HAP-1 (cell line): Measurements from ENCODE around the gene TBXAS1.

Experiments
- DNase-seq, 2 experiments: peaks; one replicate each; pipeline ENCODE4 v3.0.0-alpha.2; 2016 to 2020; ENCODE audit warnings: low spot score in 2 of 2
- H3K27me3 ChIP-seq: fragments of 250-450 bp; sonication (Bioruptor Pico); 2 replicates; pipeline ENCODE4 v1.5.1; 2020; ENCODE audit warnings: low read depth, mild to moderate bottlenecking, moderate library complexity
- H3K36me3 ChIP-seq: fragments of 250-450 bp; sonication (Bioruptor Pico); replicated peaks from 2 replicates; pipeline ENCODE4 v1.5.1; 2020; ENCODE audit warnings: mild to moderate bottlenecking
- H3K4me1 ChIP-seq: fragments of 250-450 bp; sonication (Bioruptor Pico); 2 replicates; pipeline ENCODE4 v1.5.1; 2020; ENCODE audit warnings: mild to moderate bottlenecking
- H3K4me3 ChIP-seq: fragments of 250-450 bp; sonication (Bioruptor Pico); 2 replicates; pipeline ENCODE4 v1.5.1; 2020; ENCODE audit warnings: mild to moderate bottlenecking, moderate library complexity
- H3K9me3 ChIP-seq: fragments of 250-450 bp; sonication (Bioruptor Pico); 2 replicates; pipeline ENCODE4 v1.5.1; 2020; ENCODE audit warnings: mild to moderate bottlenecking, moderate library complexity
- in situ Hi-C: fragments of 300-500 bp; cut with MboI; formaldehyde crosslinking; loops from 3 replicates; pipeline ENCODE4 v1.14.3; 2020; ENCODE audit warnings: low sequenced_read_pairs, inconsistent platforms, mixed read lengths

The TBXAS1 gene

GRCh38 chr7:140048989-140049338 lies 219.9 kb downstream of the TBXAS1 start:
- DNase-seq = no peak
- Histone ChIP-seq H3K36me3 (no peaks in the 10 kb centered on the region), H3K9me3 (no peaks in the 10 kb centered on the region), H3K4me3 (no peak overlapping the region), H3K4me1 (no peaks in the 10 kb centered on the region), H3K27me3 (no peaks in the 10 kb centered on the region)
- in situ Hi-C loops = no loop called here

- Histone ChIP-seq H3K27me3 (no peaks in the 10 kb centered on the region), H3K4me1 (no peaks in the 10 kb centered on the region), H3K36me3 (no peaks in the 10 kb centered on the region), H3K4me3 (no peak overlapping the region), H3K9me3 (no peaks in the 10 kb centered on the region)
- in situ Hi-C loops = no loop called here
- no peak for DNase-seq
These were observed 220.4 kb downstream of the TBXAS1 start for GRCh38 chr7:140049339-140050024.

GRCh38 chr7:140050100-140050499 lies 221.0 kb downstream of the TBXAS1 start:
- Histone ChIP-seq H3K4me3 (no peak overlapping the region), H3K36me3 (no peaks in the 10 kb centered on the region), H3K27me3 (no peaks in the 10 kb centered on the region), H3K9me3 (no peaks in the 10 kb centered on the region), H3K4me1 (no peaks in the 10 kb centered on the region)
- DNase-seq = no peak
- in situ Hi-C loops = no loop called here

- H3K4me1 ChIP-seq = no peaks in the 10 kb centered on the region
- in situ Hi-C loops = no loop called here
These were observed 222.8 kb downstream of the TBXAS1 start for GRCh38 chr7:140051820-140052219.

GRCh38 chr7:140053812-140054539 lies 224.9 kb downstream of the TBXAS1 start:
- no peaks in the 10 kb centered on the region for H3K9me3 ChIP-seq
- H3K4me3 ChIP-seq = no peak overlapping the region
- no peak for DNase-seq
- no peaks in the 10 kb centered on the region for H3K4me1 ChIP-seq
- H3K27me3 ChIP-seq = no peaks in the 10 kb centered on the region
- in situ Hi-C loops = no loop called here
- H3K36me3 ChIP-seq = no peaks in the 10 kb centered on the region

More at GRCh38 chr7:140051820-140052219, 222.8 kb downstream of the TBXAS1 start:
- no peaks in the 10 kb centered on the region for H3K36me3 ChIP-seq
- no peaks in the 10 kb centered on the region for H3K9me3 ChIP-seq
- H3K27me3 ChIP-seq = no peaks in the 10 kb centered on the region
- H3K4me3 ChIP-seq = no peak overlapping the region
- no peak for DNase-seq

- DNase-seq = no peak
- no peaks in the 10 kb centered on the region for H3K27me3 ChIP-seq
- no peak overlapping the region for H3K4me3 ChIP-seq
- no peaks in the 10 kb centered on the region for H3K36me3 ChIP-seq
- no peaks in the 10 kb centered on the region for H3K9me3 ChIP-seq
- H3K4me1 ChIP-seq = no peaks in the 10 kb centered on the region
- in situ Hi-C loops = no loop called here
These were observed 225.7 kb downstream of the TBXAS1 start for GRCh38 chr7:140054751-140055150.

GRCh38 chr7:140055833-140056232 lies 226.8 kb downstream of the TBXAS1 start:
- Histone ChIP-seq H3K27me3 (no peaks in the 10 kb centered on the region), H3K4me3 (no peak overlapping the region), H3K4me1 (no peaks in the 10 kb centered on the region), H3K9me3 (no peaks in the 10 kb centered on the region), H3K36me3 (no peaks in the 10 kb centered on the region)
- in situ Hi-C loops = no loop called here
- no peak for DNase-seq

- no peak overlapping the region for H3K4me3 ChIP-seq
- no peaks in the 10 kb centered on the region for H3K36me3 ChIP-seq
- no peaks in the 10 kb centered on the region for H3K9me3 ChIP-seq
- in situ Hi-C loops = no loop called here
- H3K4me1 ChIP-seq = no peaks in the 10 kb centered on the region
- DNase-seq = no peak
- no peaks in the 10 kb centered on the region for H3K27me3 ChIP-seq
These were observed 227.5 kb downstream of the TBXAS1 start for GRCh38 chr7:140056431-140057142.

GRCh38 chr7:140057143-140057535 lies 228.1 kb downstream of the TBXAS1 start:
- no peaks in the 10 kb centered on the region for H3K27me3 ChIP-seq
- DNase-seq = no peak
- H3K36me3 ChIP-seq = no peaks in the 10 kb centered on the region
- H3K9me3 ChIP-seq = no peaks in the 10 kb centered on the region
- no peak overlapping the region for H3K4me3 ChIP-seq
- in situ Hi-C loops = no loop called here
- no peaks in the 10 kb centered on the region for H3K4me1 ChIP-seq

GRCh38 chr7:140058517-140058916 lies 229.5 kb downstream of the TBXAS1 start:
- Histone ChIP-seq H3K4me1 (no peaks in the 10 kb centered on the region), H3K27me3 (no peaks in the 10 kb centered on the region), H3K4me3 (no peak overlapping the region), H3K9me3 (no peaks in the 10 kb centered on the region), H3K36me3 (no peaks in the 10 kb centered on the region)
- in situ Hi-C loops = no loop called here
- DNase-seq = no peak

- Histone ChIP-seq H3K4me1 (no peaks in the 10 kb centered on the region), H3K9me3 (no peaks in the 10 kb centered on the region), H3K27me3 (no peaks in the 10 kb centered on the region), H3K36me3 (no peaks in the 10 kb centered on the region), H3K4me3 (no peak overlapping the region)
- no peak for DNase-seq
- in situ Hi-C loops = no loop called here
These were observed 230.5 kb downstream of the TBXAS1 start for GRCh38 chr7:140059273-140060242.

- in situ Hi-C loops = no loop called here
- no peaks in the 10 kb centered on the region for H3K9me3 ChIP-seq
- H3K36me3 ChIP-seq = no peaks in the 10 kb centered on the region
- no peak for DNase-seq
- no peaks in the 10 kb centered on the region for H3K27me3 ChIP-seq
- no peak overlapping the region for H3K4me3 ChIP-seq
- H3K4me1 ChIP-seq = no peaks in the 10 kb centered on the region
These were observed 231.2 kb downstream of the TBXAS1 start for GRCh38 chr7:140060243-140060630.

GRCh38 chr7:140060788-140061606 lies 231.9 kb downstream of the TBXAS1 start:
- no peak for DNase-seq
- H3K36me3 ChIP-seq = no peaks in the 10 kb centered on the region
- H3K9me3 ChIP-seq = no peaks in the 10 kb centered on the region
- no peak overlapping the region for H3K4me3 ChIP-seq
- no peaks in the 10 kb centered on the region for H3K4me1 ChIP-seq
- H3K27me3 ChIP-seq = no peaks in the 10 kb centered on the region
- in situ Hi-C loops = no loop called here
